ENCODE data around the gene PRR20D. TPM values are rescaled to one million over a fixed set of nuclear protein-coding genes. Genes with fewer than 3 reads are reported as not detected.
"Not testable (repeated sequence)": the region's sequence is repeated elsewhere in the genome, so short reads cannot be mapped to it uniquely, and the experiment has no call there.

PRR20D gene
- not detected for total RNA-seq

DNA sequence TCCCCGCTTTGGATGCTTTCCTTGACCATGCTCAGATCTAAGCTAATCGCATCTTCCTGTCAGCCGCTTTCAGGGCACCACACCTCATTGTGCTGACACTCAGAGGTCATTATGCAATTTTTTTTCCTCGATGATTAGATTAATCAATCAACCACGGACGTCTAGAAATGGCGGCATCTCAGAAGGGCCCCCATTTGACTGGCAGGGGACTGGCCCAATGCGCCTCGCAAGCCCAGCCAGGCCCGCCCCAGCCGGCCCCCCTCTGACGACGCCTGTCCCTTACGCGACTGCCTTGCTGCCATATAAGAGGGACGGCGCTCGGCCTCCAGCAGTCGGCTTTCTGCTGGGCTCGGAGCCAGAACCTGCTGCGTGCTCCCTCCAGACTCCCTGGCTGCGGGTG is at the start of gene PRR20D:
PRR20D (plus strand) TSS at position 301 of the 400 bp plus-strand sequence. CDS start 387 bp downstream, outside the sequence.
- not testable (repeated sequence) for H3K27ac Mint-ChIP-seq; H3K27me3 Mint-ChIP-seq (ENCODE audit: low read depth); DNase-seq; H3K4me3 Mint-ChIP-seq; H3K36me3 Mint-ChIP-seq (ENCODE audit: insufficient read depth in 2 of 2); H3K4me1 Mint-ChIP-seq (ENCODE audit: low read depth); ATAC-seq (replicated peaks in 1 of 2); H3K9me3 Mint-ChIP-seq

DNA sequence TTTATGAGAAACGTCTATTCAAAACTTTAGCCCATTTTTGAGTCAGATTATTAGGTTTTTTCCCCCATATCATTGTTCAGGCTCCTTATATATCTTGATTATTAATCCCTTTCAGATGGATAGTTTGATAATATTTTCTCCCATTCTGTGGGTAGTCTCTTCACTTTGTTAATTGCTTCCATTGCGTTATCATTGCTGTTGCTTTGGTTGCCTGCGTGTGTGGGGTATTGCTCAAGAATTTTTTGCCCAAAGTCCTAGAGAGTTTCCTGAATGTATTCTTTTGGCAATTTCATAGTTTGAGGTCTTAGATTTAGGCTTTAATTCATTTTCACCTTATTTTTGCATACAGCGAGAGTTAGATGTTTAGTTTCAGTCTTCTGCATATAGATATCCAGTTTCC is 45.5 kb upstream of the PRR20D start:
- H3K4me3 Mint-ChIP-seq, result no peak overlapping the region
- ATAC-seq (replicated peaks in 1 of 2) (no peak), DNase-seq (no peak)
- no peaks in the 10 kb centered on the region for H3K4me1 Mint-ChIP-seq (ENCODE audit: low read depth)
- H3K36me3 Mint-ChIP-seq (ENCODE audit: insufficient read depth in 2 of 2), result peaks cover 0 to 3% of the 10 kb centered on the region in 2 donors
- no peak overlapping the region for H3K27ac Mint-ChIP-seq
- H3K27me3 Mint-ChIP-seq (ENCODE audit: low read depth), result no peaks in the 10 kb centered on the region
- peaks cover 8 to 15% of the 10 kb centered on the region in 2 donors for H3K9me3 Mint-ChIP-seq

DNA sequence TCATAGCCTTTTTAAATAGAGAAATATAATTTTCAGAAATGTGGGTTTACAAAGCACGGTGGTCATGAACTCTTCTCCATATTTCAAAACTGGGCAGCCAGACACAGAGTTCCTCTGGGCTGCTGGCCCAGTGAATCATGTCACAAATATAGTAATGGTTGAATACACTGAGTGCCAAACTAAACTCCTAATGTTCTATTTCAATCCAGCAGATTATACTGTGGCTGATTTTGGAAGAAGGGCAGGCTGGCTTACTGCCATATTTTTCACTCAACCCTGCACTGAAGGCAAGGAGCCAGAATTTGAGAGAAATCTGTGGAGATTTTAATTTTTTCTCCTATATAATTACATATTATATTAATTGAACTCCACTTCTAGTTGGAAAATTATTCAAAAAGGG is 36.8 kb upstream of the PRR20D start:
- H3K36me3 Mint-ChIP-seq (ENCODE audit: insufficient read depth in 2 of 2), result no peaks in the 10 kb centered on the region
- peaks cover 2 to 5% of the 10 kb centered on the region in 2 donors for H3K9me3 Mint-ChIP-seq
- H3K4me3 Mint-ChIP-seq, result no peak overlapping the region
- no peaks in the 10 kb centered on the region for H3K4me1 Mint-ChIP-seq (ENCODE audit: low read depth)
- no peak for DNase-seq
- H3K27ac Mint-ChIP-seq, result no peak overlapping the region
- no peaks in the 10 kb centered on the region for H3K27me3 Mint-ChIP-seq (ENCODE audit: low read depth)
- ATAC-seq (replicated peaks in 1 of 2), result no peak

DNA sequence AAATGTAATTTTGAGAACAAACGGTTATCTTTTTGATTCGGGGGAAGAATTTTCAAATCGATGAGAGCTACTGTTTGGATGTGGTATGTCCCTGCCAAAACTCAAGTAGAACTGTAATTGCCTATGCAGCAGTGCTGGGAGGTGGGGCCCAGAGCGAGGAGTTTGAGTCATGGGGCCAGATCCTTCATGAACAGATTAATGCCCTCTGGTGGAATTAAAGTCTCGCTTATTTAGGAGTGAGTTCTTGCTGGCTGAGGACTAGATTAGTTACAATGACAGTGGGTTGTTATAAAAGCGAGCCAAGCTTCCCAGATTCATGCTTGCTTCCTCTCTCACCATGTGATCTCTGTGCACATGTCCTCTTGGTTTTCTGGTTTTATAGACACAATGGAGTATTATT is 31.5 kb upstream of the PRR20D start:
- ATAC-seq (replicated peaks in 1 of 2), result no peak
- Mint-ChIP-seq H3K4me3 (no peak overlapping the region), H3K27me3 (ENCODE audit: low read depth) (no peaks in the 10 kb centered on the region), H3K36me3 (ENCODE audit: insufficient read depth in 2 of 2) (no peaks in the 10 kb centered on the region), H3K9me3 (peaks cover 0 to 1% of the 10 kb centered on the region in 2 donors), H3K4me1 (ENCODE audit: low read depth) (no peaks in the 10 kb centered on the region), H3K27ac (no peak overlapping the region)
- no peak for DNase-seq

DNA sequence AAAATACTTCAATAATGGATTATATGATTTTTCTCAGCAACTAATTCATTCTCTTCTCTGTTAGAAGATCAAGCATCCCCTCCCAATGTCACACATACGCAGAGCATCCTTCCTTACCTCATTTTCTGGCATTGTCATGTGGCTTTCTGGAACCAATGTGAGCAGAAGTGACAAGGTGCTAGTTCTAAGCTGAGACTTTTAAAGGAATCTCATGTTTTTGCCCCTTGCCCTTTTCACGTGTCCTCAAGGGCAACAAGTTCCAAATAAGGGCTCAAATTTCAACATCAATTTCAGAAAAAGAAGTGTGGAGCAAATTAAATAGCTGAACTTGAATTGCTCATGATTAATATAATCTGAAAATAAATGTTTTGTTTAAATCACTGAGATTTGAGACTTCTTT is 24.3 kb upstream of the PRR20D start:
- no peak for ATAC-seq (replicated peaks in 1 of 2)
- H3K27me3 Mint-ChIP-seq (ENCODE audit: low read depth), result no peaks in the 10 kb centered on the region
- no peak for DNase-seq
- no peaks in the 10 kb centered on the region for H3K36me3 Mint-ChIP-seq (ENCODE audit: insufficient read depth in 2 of 2)
- H3K4me3 Mint-ChIP-seq, result no peak overlapping the region
- H3K27ac Mint-ChIP-seq, result no peak overlapping the region
- H3K9me3 Mint-ChIP-seq, result peaks cover 2 to 4% of the 10 kb centered on the region in 2 donors
- H3K4me1 Mint-ChIP-seq (ENCODE audit: low read depth), result no peaks in the 10 kb centered on the region

DNA sequence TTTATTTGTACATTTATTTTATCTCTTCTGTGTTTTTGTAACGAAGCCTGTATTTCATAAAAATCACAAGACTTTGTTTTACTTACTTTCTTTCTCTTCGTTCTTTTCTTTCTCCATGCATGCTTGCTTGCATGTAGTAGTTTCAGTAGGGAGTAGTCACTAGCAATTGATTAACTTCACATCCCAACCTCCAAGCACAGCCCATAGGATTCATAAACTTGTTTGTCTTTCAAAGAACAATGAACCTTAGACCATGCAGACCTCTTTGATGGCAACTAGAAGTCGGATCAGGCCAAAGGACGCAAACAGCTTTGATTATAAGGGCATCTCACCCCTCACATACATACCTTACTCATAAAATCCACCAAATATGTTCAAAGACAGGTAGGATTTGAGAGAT is 22.8 kb upstream of the PRR20D start:
- H3K9me3 Mint-ChIP-seq, result peaks cover 2 to 4% of the 10 kb centered on the region in 2 donors
- no peaks in the 10 kb centered on the region for H3K36me3 Mint-ChIP-seq (ENCODE audit: insufficient read depth in 2 of 2)
- H3K27ac Mint-ChIP-seq, result no peak overlapping the region
- DNase-seq (no peak), ATAC-seq (replicated peaks in 1 of 2) (no peak)
- H3K4me1 Mint-ChIP-seq (ENCODE audit: low read depth), result no peaks in the 10 kb centered on the region
- no peak overlapping the region for H3K4me3 Mint-ChIP-seq
- H3K27me3 Mint-ChIP-seq (ENCODE audit: low read depth), result no peaks in the 10 kb centered on the region

DNA sequence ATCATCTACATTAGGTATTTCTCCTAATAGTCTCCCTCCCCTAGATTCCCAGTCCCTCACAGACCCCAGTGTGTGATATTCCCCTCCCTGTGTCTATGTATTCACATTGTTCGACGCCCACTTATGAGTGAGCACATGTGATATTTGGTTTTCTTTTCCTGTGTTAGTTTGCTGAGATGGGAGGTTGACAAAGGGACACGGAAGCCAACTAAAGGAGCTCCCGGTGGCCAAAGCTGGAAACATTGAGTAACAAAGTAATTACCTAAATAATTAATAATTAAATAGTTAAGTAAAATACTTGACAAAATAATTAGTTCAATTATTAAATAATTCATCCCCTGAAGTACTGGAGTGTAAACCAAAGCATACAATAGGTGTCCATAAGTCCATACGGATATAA is 21.4 kb upstream of the PRR20D start:
- H3K4me3 Mint-ChIP-seq, result no peak overlapping the region
- H3K27me3 Mint-ChIP-seq (ENCODE audit: low read depth), result no peaks in the 10 kb centered on the region

DNA sequence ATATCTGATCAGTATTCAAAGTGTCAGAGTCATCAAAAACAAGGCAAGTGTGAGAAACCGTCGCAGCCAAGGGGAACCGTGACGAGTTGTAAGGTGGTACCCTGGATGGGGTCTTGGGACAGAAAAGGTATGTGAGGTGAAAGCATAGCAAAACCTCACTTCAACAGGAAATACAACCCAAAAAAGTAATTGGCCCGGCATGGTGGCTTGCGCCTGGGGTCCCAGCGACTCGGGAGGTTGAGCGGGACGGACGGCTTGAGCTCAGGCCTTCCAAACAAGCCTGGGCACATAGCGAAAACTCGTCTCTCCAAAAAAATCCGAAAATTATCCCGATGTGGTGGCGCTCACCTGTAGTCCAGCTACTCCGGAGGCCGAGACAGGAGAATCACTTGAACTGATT is 20.7 kb upstream of the PRR20D start:
- H3K9me3 Mint-ChIP-seq; H3K4me1 Mint-ChIP-seq (ENCODE audit: low read depth); DNase-seq: not testable (repeated sequence)

More for the DNA sequence above, 21.4 kb upstream of the PRR20D start:
- H3K27ac Mint-ChIP-seq, result no peak overlapping the region
- DNase-seq (no peak), ATAC-seq (replicated peaks in 1 of 2) (no peak)
- peaks cover 2 to 4% of the 10 kb centered on the region in 2 donors for H3K9me3 Mint-ChIP-seq
- H3K4me1 Mint-ChIP-seq (ENCODE audit: low read depth), result no peaks in the 10 kb centered on the region
- H3K36me3 Mint-ChIP-seq (ENCODE audit: insufficient read depth in 2 of 2), result no peaks in the 10 kb centered on the region

DNA sequence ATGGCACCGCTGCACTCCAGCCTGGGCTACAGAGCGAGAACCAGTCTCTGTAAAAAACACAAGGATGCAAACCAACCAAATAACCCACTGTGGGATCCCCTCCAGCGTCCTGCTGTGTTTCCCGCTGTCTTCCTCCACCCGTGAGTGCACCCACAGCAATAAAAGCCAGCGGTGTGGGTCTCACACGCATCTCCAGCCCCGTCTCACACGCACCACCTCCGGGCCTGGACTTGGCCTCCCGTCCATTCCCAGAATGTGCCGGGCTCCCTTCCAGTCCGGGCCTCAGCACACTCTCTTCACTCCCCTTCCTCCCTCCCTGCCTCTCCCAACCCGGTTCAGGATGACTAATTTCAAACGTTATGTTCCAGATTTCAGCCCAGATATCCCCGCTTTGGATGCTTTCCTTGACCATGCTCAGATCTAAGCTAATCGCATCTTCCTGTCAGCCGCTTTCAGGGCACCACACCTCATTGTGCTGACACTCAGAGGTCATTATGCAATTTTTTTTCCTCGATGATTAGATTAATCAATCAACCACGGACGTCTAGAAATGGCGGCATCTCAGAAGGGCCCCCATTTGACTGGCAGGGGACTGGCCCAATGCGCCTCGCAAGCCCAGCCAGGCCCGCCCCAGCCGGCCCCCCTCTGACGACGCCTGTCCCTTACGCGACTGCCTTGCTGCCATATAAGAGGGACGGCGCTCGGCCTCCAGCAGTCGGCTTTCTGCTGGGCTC is 20.0 kb upstream of the PRR20D start, which contains the start of gene PRR20A:
PRR20A (plus strand) TSS at position 684 of the 734 bp plus-strand sequence. CDS start 387 bp downstream, outside the sequence.
- not testable (repeated sequence) for H3K4me3 Mint-ChIP-seq; ATAC-seq (replicated peaks in 1 of 2); DNase-seq; H3K27ac Mint-ChIP-seq; H3K9me3 Mint-ChIP-seq; H3K4me1 Mint-ChIP-seq (ENCODE audit: low read depth); H3K27me3 Mint-ChIP-seq (ENCODE audit: low read depth); H3K36me3 Mint-ChIP-seq (ENCODE audit: insufficient read depth in 2 of 2)

More for the DNA sequence above, 20.7 kb upstream of the PRR20D start:
- not testable (repeated sequence) for H3K27me3 Mint-ChIP-seq (ENCODE audit: low read depth); H3K27ac Mint-ChIP-seq; H3K4me3 Mint-ChIP-seq; ATAC-seq (replicated peaks in 1 of 2); H3K36me3 Mint-ChIP-seq (ENCODE audit: insufficient read depth in 2 of 2)

DNA sequence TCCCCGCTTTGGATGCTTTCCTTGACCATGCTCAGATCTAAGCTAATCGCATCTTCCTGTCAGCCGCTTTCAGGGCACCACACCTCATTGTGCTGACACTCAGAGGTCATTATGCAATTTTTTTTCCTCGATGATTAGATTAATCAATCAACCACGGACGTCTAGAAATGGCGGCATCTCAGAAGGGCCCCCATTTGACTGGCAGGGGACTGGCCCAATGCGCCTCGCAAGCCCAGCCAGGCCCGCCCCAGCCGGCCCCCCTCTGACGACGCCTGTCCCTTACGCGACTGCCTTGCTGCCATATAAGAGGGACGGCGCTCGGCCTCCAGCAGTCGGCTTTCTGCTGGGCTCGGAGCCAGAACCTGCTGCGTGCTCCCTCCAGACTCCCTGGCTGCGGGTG is 13.2 kb upstream of the PRR20D start, which contains the start of gene PRR20B:
PRR20B (plus strand) TSS at position 301 of the 400 bp plus-strand sequence. CDS start 387 bp downstream, outside the sequence.
- H3K27me3 Mint-ChIP-seq (ENCODE audit: low read depth); H3K9me3 Mint-ChIP-seq; DNase-seq; H3K4me3 Mint-ChIP-seq; H3K27ac Mint-ChIP-seq; ATAC-seq (replicated peaks in 1 of 2); H3K4me1 Mint-ChIP-seq (ENCODE audit: low read depth); H3K36me3 Mint-ChIP-seq (ENCODE audit: insufficient read depth in 2 of 2): not testable (repeated sequence)

DNA sequence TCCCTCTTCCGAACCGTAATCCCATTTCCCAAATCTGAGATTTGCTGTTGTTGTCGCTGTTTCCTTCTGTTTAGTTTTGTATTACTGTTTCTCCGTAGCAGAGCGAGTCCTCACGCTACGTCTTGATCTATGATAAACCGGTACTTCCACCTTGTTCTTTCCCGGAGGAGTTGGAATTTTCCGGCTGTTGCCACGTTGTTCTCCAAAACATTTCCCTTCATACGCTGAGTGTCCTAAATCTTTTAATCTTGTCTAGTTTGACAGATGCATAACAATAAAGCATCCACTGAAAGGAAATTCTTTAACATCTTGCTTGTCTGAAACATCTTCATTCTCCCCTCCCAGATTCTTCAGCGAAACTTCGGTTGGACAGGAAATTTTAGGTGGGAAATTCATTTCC is 12.3 kb upstream of the PRR20D start:
- H3K9me3 Mint-ChIP-seq; ATAC-seq (replicated peaks in 1 of 2); H3K27ac Mint-ChIP-seq; H3K36me3 Mint-ChIP-seq (ENCODE audit: insufficient read depth in 2 of 2); H3K4me1 Mint-ChIP-seq (ENCODE audit: low read depth); DNase-seq; H3K4me3 Mint-ChIP-seq; H3K27me3 Mint-ChIP-seq (ENCODE audit: low read depth): not testable (repeated sequence)

DNA sequence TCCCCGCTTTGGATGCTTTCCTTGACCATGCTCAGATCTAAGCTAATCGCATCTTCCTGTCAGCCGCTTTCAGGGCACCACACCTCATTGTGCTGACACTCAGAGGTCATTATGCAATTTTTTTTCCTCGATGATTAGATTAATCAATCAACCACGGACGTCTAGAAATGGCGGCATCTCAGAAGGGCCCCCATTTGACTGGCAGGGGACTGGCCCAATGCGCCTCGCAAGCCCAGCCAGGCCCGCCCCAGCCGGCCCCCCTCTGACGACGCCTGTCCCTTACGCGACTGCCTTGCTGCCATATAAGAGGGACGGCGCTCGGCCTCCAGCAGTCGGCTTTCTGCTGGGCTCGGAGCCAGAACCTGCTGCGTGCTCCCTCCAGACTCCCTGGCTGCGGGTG is 6.7 kb upstream of the PRR20D start, which contains the start of gene PRR20C:
PRR20C (plus strand) TSS at position 301 of the 400 bp plus-strand sequence. CDS start 387 bp downstream, outside the sequence.
- not testable (repeated sequence) for H3K27me3 Mint-ChIP-seq (ENCODE audit: low read depth); H3K4me3 Mint-ChIP-seq; ATAC-seq (replicated peaks in 1 of 2); DNase-seq; H3K36me3 Mint-ChIP-seq (ENCODE audit: insufficient read depth in 2 of 2); H3K4me1 Mint-ChIP-seq (ENCODE audit: low read depth); H3K27ac Mint-ChIP-seq; H3K9me3 Mint-ChIP-seq

DNA sequence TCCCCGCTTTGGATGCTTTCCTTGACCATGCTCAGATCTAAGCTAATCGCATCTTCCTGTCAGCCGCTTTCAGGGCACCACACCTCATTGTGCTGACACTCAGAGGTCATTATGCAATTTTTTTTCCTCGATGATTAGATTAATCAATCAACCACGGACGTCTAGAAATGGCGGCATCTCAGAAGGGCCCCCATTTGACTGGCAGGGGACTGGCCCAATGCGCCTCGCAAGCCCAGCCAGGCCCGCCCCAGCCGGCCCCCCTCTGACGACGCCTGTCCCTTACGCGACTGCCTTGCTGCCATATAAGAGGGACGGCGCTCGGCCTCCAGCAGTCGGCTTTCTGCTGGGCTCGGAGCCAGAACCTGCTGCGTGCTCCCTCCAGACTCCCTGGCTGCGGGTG is 6.5 kb downstream of the PRR20D start, which contains the start of gene PRR20E:
PRR20E (plus strand) TSS at position 301 of the 400 bp plus-strand sequence. CDS start 387 bp downstream, outside the sequence.
- H3K27me3 Mint-ChIP-seq (ENCODE audit: low read depth); H3K36me3 Mint-ChIP-seq (ENCODE audit: insufficient read depth in 2 of 2); H3K9me3 Mint-ChIP-seq; H3K27ac Mint-ChIP-seq; ATAC-seq (replicated peaks in 1 of 2); H3K4me3 Mint-ChIP-seq; DNase-seq; H3K4me1 Mint-ChIP-seq (ENCODE audit: low read depth): not testable (repeated sequence)

Data from activated T-cell treated with anti-CD3 and anti-CD28 coated beads, Interleukin-2, amount 50 U/mL, for 72 hours (primary cell).